Cardiac ventricle fibroblast (primary cell): ENCODE results near the gene SPACA5. TPM values are rescaled to one million over a fixed set of nuclear protein-coding genes. Genes with fewer than 3 reads are reported as not detected.

Experiments used
- total RNA-seq: library from RNA; depleted of rRNA; stranded (reverse); fragments of >200 nt; gene quantifications from 2 replicates; pipeline ENCODE4 v1.2.3, GENCODE V29; 2015

The SPACA5 gene
- total RNA-seq = not detected in 2 replicates

DNA sequence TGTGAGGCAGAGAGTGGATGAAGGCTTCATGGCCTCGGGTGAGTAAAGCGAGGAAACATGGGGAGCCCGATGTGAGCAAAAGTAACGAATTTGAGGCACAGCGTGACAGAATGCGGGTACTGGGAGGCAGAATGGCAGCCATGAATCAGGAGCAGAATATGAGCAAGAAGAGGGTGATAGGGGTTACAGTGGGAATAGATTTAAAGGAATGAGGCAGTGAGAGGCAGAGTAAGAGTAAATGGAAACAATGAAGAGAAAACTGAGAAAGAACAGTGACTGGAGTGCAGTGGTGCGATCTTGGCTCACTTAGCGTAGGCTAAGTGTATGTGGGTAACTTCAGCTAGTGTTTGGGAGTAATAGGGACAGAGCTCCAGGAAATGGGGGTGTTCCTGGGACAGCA is at the start of gene SPACA5:
Gene SPACA5, plus strand, starts transcription at position 301 of the 400 bp plus-strand sequence. CDS start 815 bp downstream, outside the sequence.

GRCh38 chrX:48003758-48004457 is 2.9 kb upstream of the SPACA5 start, which contains the start of gene ZNF182:
ZNF182 (minus strand) TSS chrX:48003989; CDS start chrX:48002609, 1,380 bp downstream.

Other genes with a start within 250 kb of the SPACA5 start
- gene ZNF81, start 170.1 kb upstream of the SPACA5 start, total RNA-seq = 4.4 and 4.6 TPM in 2 replicates
- 1.7 and 1.8 TPM in 2 replicates for gene ZNF182, start 3.0 kb upstream of the SPACA5 start, total RNA-seq
- 1.4 and 1.7 TPM in 2 replicates for gene ZNF630, start 64.7 kb downstream of the SPACA5 start, total RNA-seq
- gene SPACA5B, start 123.6 kb downstream of the SPACA5 start, total RNA-seq = not detected in 2 replicates
- not detected in 2 replicates for gene SSX5, start 189.8 kb downstream of the SPACA5 start, total RNA-seq
- not detected in 2 replicates for gene SSX1, start 248.4 kb downstream of the SPACA5 start, total RNA-seq